HFF-Myc (cell line): ENCODE measurements around the gene CYS1.
"Not testable (repeated sequence)": the region's sequence is repeated elsewhere in the genome, so short reads cannot be mapped to it uniquely, and the experiment has no call there.

Source experiments
- DNase-seq: peaks from one replicate; pipeline ENCODE4 v3.0.0-alpha.2; 2011; ENCODE audit warnings: low read depth; ENCODE audit errors: extremely low read depth
- H3K4me3 ChIP-seq: replicated peaks from 2 replicates; pipeline ENCODE4 v1.5.1; 2011; ENCODE audit warnings: low read depth, mild to moderate bottlenecking, control low read depth, low read length
- TF ChIP-seq, protein P1 (sequence below): IDR thresholded peaks from 2 replicates; pipeline ENCODE4 v1.5.1; 2012; ENCODE audit warnings: mild to moderate bottlenecking, low read depth, low read length, control low read depth; ENCODE audit errors: missing control alignments

CYS1 gene

DNA sequence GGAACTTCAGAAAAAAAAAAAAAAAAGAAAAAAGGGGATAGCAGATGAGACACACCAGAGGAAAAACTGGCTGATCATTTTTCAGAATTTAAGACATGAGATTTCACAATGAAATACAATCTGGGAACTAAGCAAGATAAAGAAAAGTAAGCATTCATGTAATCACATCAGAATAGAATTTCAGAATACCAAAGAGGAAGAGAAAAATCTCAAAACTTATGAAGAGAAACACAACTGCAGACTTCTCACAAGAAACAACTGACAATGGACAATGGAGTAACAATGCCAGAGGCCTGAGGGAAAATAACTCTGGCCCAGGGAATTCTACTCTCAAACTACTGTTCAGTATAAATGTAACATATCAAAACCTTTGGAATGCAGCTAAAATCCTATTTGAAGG, 29.1 kb upstream of the CYS1 start:
- TF ChIP-seq, protein P1, sequence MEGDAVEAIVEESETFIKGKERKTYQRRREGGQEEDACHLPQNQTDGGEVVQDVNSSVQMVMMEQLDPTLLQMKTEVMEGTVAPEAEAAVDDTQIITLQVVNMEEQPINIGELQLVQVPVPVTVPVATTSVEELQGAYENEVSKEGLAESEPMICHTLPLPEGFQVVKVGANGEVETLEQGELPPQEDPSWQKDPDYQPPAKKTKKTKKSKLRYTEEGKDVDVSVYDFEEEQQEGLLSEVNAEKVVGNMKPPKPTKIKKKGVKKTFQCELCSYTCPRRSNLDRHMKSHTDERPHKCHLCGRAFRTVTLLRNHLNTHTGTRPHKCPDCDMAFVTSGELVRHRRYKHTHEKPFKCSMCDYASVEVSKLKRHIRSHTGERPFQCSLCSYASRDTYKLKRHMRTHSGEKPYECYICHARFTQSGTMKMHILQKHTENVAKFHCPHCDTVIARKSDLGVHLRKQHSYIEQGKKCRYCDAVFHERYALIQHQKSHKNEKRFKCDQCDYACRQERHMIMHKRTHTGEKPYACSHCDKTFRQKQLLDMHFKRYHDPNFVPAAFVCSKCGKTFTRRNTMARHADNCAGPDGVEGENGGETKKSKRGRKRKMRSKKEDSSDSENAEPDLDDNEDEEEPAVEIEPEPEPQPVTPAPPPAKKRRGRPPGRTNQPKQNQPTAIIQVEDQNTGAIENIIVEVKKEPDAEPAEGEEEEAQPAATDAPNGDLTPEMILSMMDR, result no peak

DNA sequence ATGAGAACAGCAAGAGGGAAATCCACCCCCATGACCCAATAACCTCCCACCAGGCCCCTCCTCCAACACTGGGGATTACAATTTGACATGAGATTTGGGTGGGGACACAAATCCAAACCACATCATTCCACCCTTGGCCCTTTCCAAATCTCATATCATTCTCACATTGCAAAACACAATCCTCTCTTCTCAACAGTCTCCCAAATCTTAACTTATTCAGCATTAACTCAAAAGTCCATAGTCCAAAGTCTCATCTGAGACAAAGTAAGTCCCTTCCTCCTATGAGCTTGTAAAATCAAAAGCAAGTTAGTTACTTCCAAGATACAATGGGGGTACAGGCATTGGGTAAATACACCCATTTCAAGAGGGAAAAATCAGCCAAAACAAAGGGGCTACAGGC, 24.7 kb upstream of the CYS1 start:
- DNase-seq, result not testable (repeated sequence)

More for the DNA sequence above, 29.1 kb upstream of the CYS1 start:
- H3K4me3 ChIP-seq, result no peak overlapping the region
- no peak for DNase-seq

DNA sequence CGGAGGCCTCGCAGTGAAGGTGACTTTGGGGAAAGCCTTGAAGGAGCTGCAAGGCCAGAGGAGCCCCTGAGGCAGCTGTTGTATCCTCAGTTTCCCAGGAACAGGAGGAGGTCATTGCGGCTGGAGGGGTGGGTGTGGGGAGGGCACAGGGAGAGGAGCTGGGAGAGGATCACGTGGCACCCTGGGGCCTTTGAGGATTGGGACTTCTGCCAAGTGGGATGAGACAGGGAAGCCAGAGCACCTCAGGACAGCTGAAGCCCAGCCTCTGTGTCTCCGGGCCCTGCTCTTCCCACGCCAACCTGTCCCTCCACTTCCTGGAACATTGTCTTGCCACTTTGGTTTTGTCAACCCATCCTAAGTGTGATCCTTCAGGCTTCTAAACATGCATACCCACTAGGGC, 23.0 kb upstream of the CYS1 start:
- TF ChIP-seq, protein P1, result no peak
- no peak for DNase-seq
- no peak overlapping the region for H3K4me3 ChIP-seq

More for the DNA sequence above, 24.7 kb upstream of the CYS1 start:
- not testable (repeated sequence) for H3K4me3 ChIP-seq

DNA sequence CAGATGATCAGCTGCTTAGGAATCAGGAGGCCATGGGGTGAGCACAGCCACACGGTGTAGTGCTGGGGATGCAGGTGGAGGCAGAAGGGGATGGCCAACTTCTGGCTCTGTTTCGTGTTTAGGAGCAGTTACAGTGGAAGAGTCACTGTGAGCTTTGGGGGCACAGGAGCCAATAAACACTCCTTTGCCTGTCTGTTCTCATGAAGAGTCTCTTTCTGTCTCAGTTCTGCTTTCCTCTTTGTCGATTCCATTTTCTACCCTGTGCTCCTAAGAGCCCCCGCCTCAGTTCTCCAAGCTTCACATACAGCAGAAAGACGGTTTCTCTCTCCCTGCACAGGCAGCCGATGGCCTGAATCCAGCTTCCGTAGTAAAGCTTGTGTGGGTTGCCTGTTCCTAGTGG, 21.3 kb upstream of the CYS1 start:
- TF ChIP-seq, protein P1, result no peak
- H3K4me3 ChIP-seq, result no peak overlapping the region
- DNase-seq, result no peak

DNA sequence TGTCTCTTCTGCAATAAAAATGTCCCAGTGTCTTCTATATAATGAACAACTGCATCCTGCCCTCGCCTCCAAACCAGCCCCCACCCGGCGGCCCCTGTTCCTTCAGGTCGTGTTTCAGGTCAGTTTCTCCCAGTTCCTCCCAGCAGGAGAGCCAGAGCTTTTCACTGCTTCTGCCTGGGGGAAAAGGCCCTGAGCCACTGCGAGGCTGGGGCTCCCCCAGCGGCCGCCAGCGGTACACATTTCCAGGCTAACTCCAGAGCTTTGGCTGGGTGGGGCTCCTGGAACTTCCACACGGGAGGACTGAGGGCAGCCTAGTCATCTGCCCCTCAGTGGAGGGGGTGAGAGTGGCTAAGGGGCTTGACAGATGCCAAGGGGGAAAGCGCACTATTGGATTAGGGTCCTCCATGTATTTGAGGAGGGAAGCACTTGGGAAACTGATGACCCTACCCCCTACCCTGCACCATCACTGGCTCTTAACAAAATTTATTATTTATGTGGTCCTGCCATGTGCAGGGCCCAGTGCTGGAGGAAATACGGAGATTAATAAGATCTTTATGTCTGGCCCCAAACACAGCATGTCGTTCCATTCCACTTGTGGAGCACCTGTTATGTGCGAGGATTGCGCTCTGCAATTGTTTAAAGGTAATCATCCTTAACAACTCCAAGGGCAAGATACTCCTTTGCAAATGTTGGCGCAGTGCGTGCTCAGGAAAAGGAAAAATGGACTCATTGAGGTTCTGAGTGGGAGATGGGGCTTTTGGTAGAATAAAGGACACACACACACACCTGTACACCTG, 17.3 kb upstream of the CYS1 start:
- DNase-seq, result peak; percentile 32
- H3K4me3 ChIP-seq, result no peak overlapping the region
- TF ChIP-seq, protein P1, result peak; percentile 93

DNA sequence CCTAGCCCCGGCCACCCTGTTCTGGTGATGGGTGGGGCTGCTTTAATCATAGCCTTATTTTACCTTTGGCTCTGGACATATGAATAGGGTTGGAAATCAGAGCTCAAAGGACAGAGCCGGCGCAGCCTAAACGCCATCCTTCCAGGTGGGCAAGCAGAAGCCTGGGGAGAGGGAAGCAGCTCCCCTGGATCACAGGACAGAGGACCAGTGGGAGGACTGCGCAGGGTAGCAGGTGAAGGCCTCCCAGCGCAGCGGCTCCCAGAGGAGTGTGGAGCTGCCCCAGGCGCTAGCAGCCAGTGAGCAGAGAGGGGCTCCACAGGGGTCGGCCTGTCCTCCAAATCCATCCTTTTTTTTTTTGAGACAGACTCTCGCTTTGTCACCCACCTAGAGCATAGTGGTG, 16.4 kb upstream of the CYS1 start:
- TF ChIP-seq, protein P1, result no peak
- no peak overlapping the region for H3K4me3 ChIP-seq
- no peak for DNase-seq

DNA sequence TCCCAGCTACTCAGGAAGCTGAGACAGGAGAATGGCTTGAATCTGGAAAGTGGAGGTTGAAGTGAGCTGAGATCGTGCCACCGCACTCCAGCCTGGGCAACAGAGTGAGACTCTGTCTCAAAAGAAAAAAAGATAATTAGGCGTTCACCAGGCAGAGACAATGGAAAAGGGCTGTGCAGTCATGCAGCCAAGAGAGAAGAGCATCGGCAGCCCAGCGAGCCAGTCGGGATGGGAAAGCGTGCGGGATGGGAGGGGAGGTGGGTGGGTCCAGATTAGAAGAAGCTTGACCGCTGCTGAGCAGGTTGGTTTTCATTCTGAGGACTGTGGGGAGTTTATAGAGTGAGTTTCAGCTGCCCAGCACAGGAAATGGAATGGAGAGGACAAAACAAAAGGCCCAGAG, 15.0 kb upstream of the CYS1 start:
- no peak overlapping the region for H3K4me3 ChIP-seq
- DNase-seq, result no peak
- TF ChIP-seq, protein P1, result no peak
